Measurements from ENCODE around the gene PTTG1IP. TPM values are rescaled to one million over a fixed set of nuclear protein-coding genes. Genes with fewer than 3 reads are reported as not detected.

The PTTG1IP gene
- total RNA-seq, 1 donor, result 245 TPM

- TF ChIP-seq, protein P1, sequence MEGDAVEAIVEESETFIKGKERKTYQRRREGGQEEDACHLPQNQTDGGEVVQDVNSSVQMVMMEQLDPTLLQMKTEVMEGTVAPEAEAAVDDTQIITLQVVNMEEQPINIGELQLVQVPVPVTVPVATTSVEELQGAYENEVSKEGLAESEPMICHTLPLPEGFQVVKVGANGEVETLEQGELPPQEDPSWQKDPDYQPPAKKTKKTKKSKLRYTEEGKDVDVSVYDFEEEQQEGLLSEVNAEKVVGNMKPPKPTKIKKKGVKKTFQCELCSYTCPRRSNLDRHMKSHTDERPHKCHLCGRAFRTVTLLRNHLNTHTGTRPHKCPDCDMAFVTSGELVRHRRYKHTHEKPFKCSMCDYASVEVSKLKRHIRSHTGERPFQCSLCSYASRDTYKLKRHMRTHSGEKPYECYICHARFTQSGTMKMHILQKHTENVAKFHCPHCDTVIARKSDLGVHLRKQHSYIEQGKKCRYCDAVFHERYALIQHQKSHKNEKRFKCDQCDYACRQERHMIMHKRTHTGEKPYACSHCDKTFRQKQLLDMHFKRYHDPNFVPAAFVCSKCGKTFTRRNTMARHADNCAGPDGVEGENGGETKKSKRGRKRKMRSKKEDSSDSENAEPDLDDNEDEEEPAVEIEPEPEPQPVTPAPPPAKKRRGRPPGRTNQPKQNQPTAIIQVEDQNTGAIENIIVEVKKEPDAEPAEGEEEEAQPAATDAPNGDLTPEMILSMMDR (IDR thresholded peaks at IDR 0.05; ENCODE audit: insufficient read depth, low read depth, low read length), result no peak
- DNase-seq (ENCODE audit: low read depth), result no peak
- no peak overlapping the region for H3K4me3 ChIP-seq (ENCODE audit: low read depth, low read length)
These were observed 73.8 kb downstream of the PTTG1IP start for GRCh38 chr21:44799646-44800045.

Other genes with a start within 250 kb of the PTTG1IP start
- not detected in 2 replicates for gene KRTAP10-9, start 246.6 kb downstream of the PTTG1IP start, total RNA-seq
- gene KRTAP10-10, start 236.3 kb downstream of the PTTG1IP start, total RNA-seq, result not detected in 2 replicates
- gene KRTAP10-11, start 227.3 kb downstream of the PTTG1IP start, total RNA-seq, result not detected in 2 replicates
- gene KRTAP12-4, start 219.0 kb downstream of the PTTG1IP start, total RNA-seq, result not detected in 2 replicates
- gene KRTAP12-3, start 215.8 kb downstream of the PTTG1IP start, total RNA-seq, result not detected in 2 replicates
- not detected in 2 replicates for gene KRTAP12-2, start 206.8 kb downstream of the PTTG1IP start, total RNA-seq
- gene KRTAP12-1, start 191.5 kb downstream of the PTTG1IP start, total RNA-seq, result not detected in 2 replicates
- not detected in 2 replicates for gene KRTAP10-12, start 176.5 kb downstream of the PTTG1IP start, total RNA-seq
- under 0.01 TPM in 1 of 2 replicates, not detected in the other for gene TSPEAR, start 162.1 kb downstream of the PTTG1IP start, total RNA-seq
- 86.7 and 88.5 TPM in 2 replicates for gene UBE2G2, start 71.9 kb downstream of the PTTG1IP start, total RNA-seq
- gene SUMO3, start 55.6 kb downstream of the PTTG1IP start, total RNA-seq, result 81.5 and 102 TPM in 2 replicates
- under 0.01 and 0.43 TPM in 2 replicates for gene ITGB2, start 47.2 kb upstream of the PTTG1IP start, total RNA-seq
- 12.1 and 16.4 TPM in 2 replicates for gene SLX9, start 66.3 kb upstream of the PTTG1IP start, total RNA-seq
- 14.5 and 16.4 TPM in 2 replicates for gene ADARB1, start 200.9 kb upstream of the PTTG1IP start, total RNA-seq